ENCODE data around the gene DCAF17. TPM values are rescaled to one million over a fixed set of nuclear protein-coding genes. Genes with fewer than 3 reads are reported as not detected.

The DCAF17 gene
- total and polyA plus RNA-seq, 2 experiments from 2014 or later: 10.6 to 14.4 TPM

DNA sequence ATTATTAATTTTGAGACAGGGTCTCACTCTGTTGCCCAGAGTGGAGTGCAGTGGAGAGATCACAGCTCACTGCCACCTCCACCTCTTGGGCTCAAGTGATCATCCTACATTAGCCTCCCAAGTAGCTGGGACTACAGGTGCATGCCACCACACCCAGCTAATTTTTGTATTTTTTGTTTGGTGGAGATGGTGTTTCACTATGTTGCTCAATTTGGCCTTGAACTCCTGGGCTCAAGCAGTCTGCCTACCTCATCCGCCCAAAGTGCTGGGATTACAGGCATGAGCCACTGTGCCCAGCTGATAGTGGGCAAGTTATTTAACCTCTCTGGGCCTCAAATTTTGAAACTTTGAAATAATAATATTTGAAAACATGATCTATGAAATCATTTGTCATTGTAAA lies 26.5 kb downstream of the DCAF17 start:
- H3K27me3 ChIP-seq (replicated peaks; ENCODE audit: insufficient read depth): no peaks in the 10 kb centered on the region
- 0 out of 2 replicates have a peak, but pooled peaks cover 6% of the 10 kb centered on the region for H3K79me2 ChIP-seq (ENCODE audit: insufficient read depth)
- H3K4me3 ChIP-seq: no peak overlapping the region
- no peak overlapping the region for H3K4me2 ChIP-seq (ENCODE audit: unreplicated experiment)
- H3K9me2 ChIP-seq (ENCODE audit: insufficient read depth): no peaks in the 10 kb centered on the region
- 92 to 100% methylated on average over 1 of the region's 1 CpG for WGBS, 2 experiments (ENCODE audit: low coverage in 1 of 2, low lambda C conversion rate in 2 of 2, missing lambda C conversion rate in 2 of 2)
- no peak overlapping the region for H2AFZ ChIP-seq
- no peaks in the 10 kb centered on the region for H3K4me1 ChIP-seq (ENCODE audit: insufficient read depth)
- no peak overlapping the region for H3K9ac ChIP-seq
- TF ChIP-seq EZH2 (IDR thresholded peaks at IDR 0.05; ENCODE audit: insufficient read depth, poor library complexity, severe bottlenecking): no peak
- TF ChIP-seq EZH2phosphoT487 (IDR thresholded peaks at IDR 0.05; ENCODE audit: insufficient read depth, low read depth): no peak
- in situ Hi-C loops (cut with MboI): no loop called here
- H3K36me3 ChIP-seq (ENCODE audit: low read depth): peaks cover 22% of the 10 kb centered on the region
- no peak overlapping the region for H3K27ac ChIP-seq
- H3K9me3 ChIP-seq (ENCODE audit: low read depth): no peaks in the 10 kb centered on the region
- peaks cover 5% of the 10 kb centered on the region; the same call in 1 of the 2 replicates for H4K20me1 ChIP-seq (ENCODE audit: insufficient read depth)
- no peaks in the 10 kb centered on the region for H3F3A ChIP-seq (ENCODE audit: insufficient read depth)
- no peak for DNase-seq

DNA sequence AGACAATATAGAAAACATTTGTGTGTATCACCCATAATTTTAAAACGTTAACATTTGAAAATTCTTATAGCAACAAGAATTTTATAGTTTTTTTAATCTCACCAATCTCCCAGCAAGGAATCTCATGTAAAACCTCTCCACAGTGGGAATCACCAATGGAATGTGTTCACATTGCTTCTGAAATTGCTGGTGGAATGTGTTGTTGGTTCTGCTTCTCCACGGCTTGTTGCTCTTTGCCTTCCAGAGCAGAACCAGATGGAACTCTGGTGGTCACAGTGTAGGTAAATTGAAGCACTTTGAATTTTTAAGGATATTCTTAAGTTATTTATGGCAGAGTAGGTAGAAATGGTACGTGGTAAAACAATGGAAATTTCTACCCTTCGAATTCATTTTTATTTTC lies 35.1 kb downstream of the DCAF17 start:
- Histone ChIP-seq H3F3A (ENCODE audit: insufficient read depth) (no peaks in the 10 kb centered on the region), H3K4me3 (no peak overlapping the region), H2AFZ (no peak overlapping the region), H3K4me1 (ENCODE audit: insufficient read depth) (no peaks in the 10 kb centered on the region), H4K20me1 (ENCODE audit: insufficient read depth) (no peaks in the 10 kb centered on the region), H3K36me3 (ENCODE audit: low read depth) (peaks cover 16% of the 10 kb centered on the region), H3K9ac (no peak overlapping the region), H3K4me2 (ENCODE audit: unreplicated experiment) (no peak overlapping the region), H3K27me3 (replicated peaks; ENCODE audit: insufficient read depth) (no peaks in the 10 kb centered on the region), H3K9me2 (ENCODE audit: insufficient read depth) (no peaks in the 10 kb centered on the region), H3K27ac (no peak overlapping the region), H3K79me2 (ENCODE audit: insufficient read depth) (no peaks in the 10 kb centered on the region), H3K9me3 (ENCODE audit: low read depth) (no peaks in the 10 kb centered on the region)
- TF ChIP-seq EZH2 (IDR thresholded peaks at IDR 0.05; ENCODE audit: insufficient read depth, poor library complexity, severe bottlenecking): no peak
- no peak for TF ChIP-seq EZH2phosphoT487 (IDR thresholded peaks at IDR 0.05; ENCODE audit: insufficient read depth, low read depth)
- DNase-seq: no peak
- in situ Hi-C loops (cut with MboI): no loop called here
- 96 to 97% methylated on average over 4 of the region's 4 CpGs for WGBS, 2 experiments (ENCODE audit: low coverage in 1 of 2, low lambda C conversion rate in 2 of 2, missing lambda C conversion rate in 2 of 2)

DNA sequence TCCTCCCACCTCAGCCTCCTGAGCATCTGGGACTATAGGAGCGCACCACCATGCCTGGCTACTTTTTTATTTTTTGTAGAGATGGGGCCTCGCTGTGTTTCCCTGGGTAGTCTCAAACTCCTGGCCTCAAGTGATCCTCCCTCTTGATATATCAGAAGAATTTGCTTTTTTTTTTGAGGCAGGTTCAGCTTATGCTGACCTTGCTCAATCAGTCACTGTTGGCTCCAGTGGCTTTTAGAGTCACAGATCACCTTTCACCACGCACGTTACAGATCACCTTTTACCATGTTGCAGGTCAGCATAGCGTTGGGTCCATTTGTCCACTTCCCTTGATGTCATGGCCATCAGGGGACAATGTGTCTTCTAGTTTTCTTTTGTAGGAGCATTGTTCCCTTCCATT lies 36.1 kb downstream of the DCAF17 start:
- Histone ChIP-seq H3K4me1 (ENCODE audit: insufficient read depth) (no peaks in the 10 kb centered on the region), H4K20me1 (ENCODE audit: insufficient read depth) (no peaks in the 10 kb centered on the region), H3K9me2 (ENCODE audit: insufficient read depth) (no peaks in the 10 kb centered on the region), H3K4me3 (no peak overlapping the region), H2AFZ (no peak overlapping the region), H3K27ac (no peak overlapping the region), H3K4me2 (ENCODE audit: unreplicated experiment) (no peak overlapping the region), H3K9ac (no peak overlapping the region), H3K79me2 (ENCODE audit: insufficient read depth) (no peaks in the 10 kb centered on the region), H3K27me3 (replicated peaks; ENCODE audit: insufficient read depth) (no peaks in the 10 kb centered on the region), H3K36me3 (ENCODE audit: low read depth) (peaks cover 16% of the 10 kb centered on the region), H3K9me3 (ENCODE audit: low read depth) (no peaks in the 10 kb centered on the region), H3F3A (ENCODE audit: insufficient read depth) (no peaks in the 10 kb centered on the region)
- TF ChIP-seq EZH2phosphoT487 (IDR thresholded peaks at IDR 0.05; ENCODE audit: insufficient read depth, low read depth) (no peak), EZH2 (IDR thresholded peaks at IDR 0.05; ENCODE audit: insufficient read depth, poor library complexity, severe bottlenecking) (no peak)
- in situ Hi-C loops (cut with MboI): no loop called here
- 77 to 79% methylated on average over 5 of the region's 5 CpGs for WGBS, 2 experiments (ENCODE audit: low coverage in 1 of 2, low lambda C conversion rate in 2 of 2, missing lambda C conversion rate in 2 of 2)
- DNase-seq: no peak

- Histone ChIP-seq H3F3A (ENCODE audit: insufficient read depth) (no peaks in the 10 kb centered on the region), H3K27me3 (replicated peaks; ENCODE audit: insufficient read depth) (no peaks in the 10 kb centered on the region), H3K4me3 (no peak overlapping the region), H3K9me3 (ENCODE audit: low read depth) (no peaks in the 10 kb centered on the region), H3K79me2 (ENCODE audit: insufficient read depth) (no peaks in the 10 kb centered on the region), H3K9ac (no peak overlapping the region), H3K9me2 (ENCODE audit: insufficient read depth) (no peaks in the 10 kb centered on the region), H3K36me3 (ENCODE audit: low read depth) (peaks cover 30% of the 10 kb centered on the region), H3K4me2 (ENCODE audit: unreplicated experiment) (no peak overlapping the region), H2AFZ (no peak overlapping the region), H4K20me1 (ENCODE audit: insufficient read depth) (no peaks in the 10 kb centered on the region), H3K27ac (no peak overlapping the region), H3K4me1 (ENCODE audit: insufficient read depth) (no peaks in the 10 kb centered on the region)
- TF ChIP-seq EZH2phosphoT487 (IDR thresholded peaks at IDR 0.05; ENCODE audit: insufficient read depth, low read depth) (no peak), EZH2 (IDR thresholded peaks at IDR 0.05; ENCODE audit: insufficient read depth, poor library complexity, severe bottlenecking) (no peak)
- in situ Hi-C loops (cut with MboI): no loop called here
- WGBS, 2 experiments (ENCODE audit: low coverage in 1 of 2, low lambda C conversion rate in 2 of 2, missing lambda C conversion rate in 2 of 2): 96 to 100% methylated on average over 1 of the region's 1 CpG
- DNase-seq: no peak
Measured at GRCh38 chr2:171475979-171476378, 42.0 kb downstream of the DCAF17 start.

DNA sequence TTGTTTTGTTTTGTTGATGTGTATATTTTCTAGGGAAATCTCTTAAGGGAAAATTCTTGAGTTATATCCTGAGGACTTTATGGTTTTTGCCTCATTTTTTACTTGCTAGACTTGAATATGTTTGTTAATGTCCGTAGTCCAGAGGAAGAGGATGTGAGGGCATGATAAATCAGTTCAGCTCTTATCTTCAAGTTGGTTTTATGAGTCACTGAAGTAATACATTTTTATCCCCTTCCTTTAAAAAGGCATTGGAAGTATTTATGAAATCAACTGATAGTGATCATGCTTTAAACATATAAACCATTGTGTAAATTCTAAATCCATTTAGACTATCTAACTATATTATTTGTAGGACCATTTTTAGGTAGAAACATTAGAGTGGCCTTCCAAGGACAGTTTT lies 44.3 kb downstream of the DCAF17 start:
- WGBS, 2 experiments (ENCODE audit: low coverage in 1 of 2, low lambda C conversion rate in 2 of 2, missing lambda C conversion rate in 2 of 2): 83 to 90% methylated on average over 1 of the region's 1 CpG
- no peak for DNase-seq
- Histone ChIP-seq H3K9me2 (ENCODE audit: insufficient read depth) (no peaks in the 10 kb centered on the region), H3K36me3 (ENCODE audit: low read depth) (peaks cover 21% of the 10 kb centered on the region), H3K4me1 (ENCODE audit: insufficient read depth) (peaks cover 6% of the 10 kb centered on the region; the same call in 1 of the 2 replicates), H3K9ac (no peak overlapping the region), H3K4me2 (ENCODE audit: unreplicated experiment) (no peak overlapping the region), H4K20me1 (ENCODE audit: insufficient read depth) (no peaks in the 10 kb centered on the region), H3K9me3 (ENCODE audit: low read depth) (no peaks in the 10 kb centered on the region), H3K4me3 (no peak overlapping the region), H3K27me3 (replicated peaks; ENCODE audit: insufficient read depth) (no peaks in the 10 kb centered on the region), H3K79me2 (ENCODE audit: insufficient read depth) (no peaks in the 10 kb centered on the region), H3F3A (ENCODE audit: insufficient read depth) (no peaks in the 10 kb centered on the region), H3K27ac (no peak overlapping the region), H2AFZ (no peak overlapping the region)
- TF ChIP-seq EZH2 (IDR thresholded peaks at IDR 0.05; ENCODE audit: insufficient read depth, poor library complexity, severe bottlenecking) (no peak), EZH2phosphoT487 (IDR thresholded peaks at IDR 0.05; ENCODE audit: insufficient read depth, low read depth) (no peak)
- in situ Hi-C loops (cut with MboI): no loop called here

Measured in GM23248 (cell line).